Fibroblast of skin of back (primary cell): ENCODE measurements around the gene DAAM2.

Experiments used
- DNase-seq: peaks from one replicate; pipeline ENCODE4 v3.0.0-alpha.2; 2013

Gene DAAM2

GRCh38 chr6:39934131-39934757 is 142.1 kb downstream of the DAAM2 start, which contains the start of gene MOCS1:
MOCS1 (minus strand) TSS chr6:39934462; CDS start chr6:39934417, 45 bp downstream.
- peak; percentile 72 for DNase-seq

- DNase-seq = no peak
Observed at GRCh38 chr6:39935241-39935640, 143.1 kb downstream of the DAAM2 start.

DNA sequence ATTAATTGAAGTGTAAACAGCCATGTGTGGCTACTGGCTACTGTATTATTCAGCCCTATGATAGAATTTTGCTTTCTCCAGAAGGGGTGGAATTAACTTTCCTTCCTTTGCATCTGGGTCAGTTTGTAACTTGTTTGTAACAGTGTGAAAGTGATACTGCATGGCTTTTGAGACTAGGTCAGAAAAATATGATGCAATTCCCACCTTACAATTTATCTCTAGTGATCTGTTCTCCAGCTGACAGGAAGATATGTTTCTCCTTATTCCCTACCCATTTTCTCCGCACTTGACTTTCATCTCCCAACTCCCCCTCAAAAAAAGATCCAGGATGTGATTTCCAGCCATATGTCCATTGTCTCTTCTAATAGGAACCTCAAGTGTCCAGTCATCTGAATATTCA is 144.7 kb downstream of the DAAM2 start:
- DNase-seq = no peak

DNA sequence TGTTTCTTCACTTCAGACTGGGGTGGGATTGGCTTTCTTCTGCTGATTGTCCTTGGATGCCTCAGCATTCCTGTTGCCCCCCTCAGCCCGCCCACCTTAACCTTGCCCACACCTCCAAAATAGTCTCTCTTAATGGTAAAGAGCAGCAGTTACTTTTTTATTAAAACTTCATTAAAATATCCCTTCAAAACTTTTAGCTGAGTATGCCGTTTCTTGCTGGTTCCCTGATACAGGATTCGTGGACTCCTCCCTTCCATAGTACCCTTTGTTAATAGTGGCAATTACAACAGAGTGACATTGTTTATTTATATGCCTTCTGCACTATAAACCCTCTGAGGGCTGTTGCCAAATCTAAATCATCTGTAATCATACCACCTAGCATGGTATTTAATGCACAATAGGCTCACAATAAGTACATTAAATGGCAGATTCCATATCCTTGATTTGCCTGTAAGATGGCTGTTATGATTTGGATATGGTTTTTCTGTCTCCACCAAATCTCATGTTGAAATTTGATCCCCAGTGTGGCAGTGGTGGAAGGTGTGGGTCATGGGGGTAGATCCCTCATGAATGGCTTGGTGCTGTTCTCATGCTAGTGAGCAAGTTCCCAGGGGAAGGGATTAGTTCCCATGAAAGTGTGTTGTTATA is 145.6 kb downstream of the DAAM2 start:
- no peak for DNase-seq

DNA sequence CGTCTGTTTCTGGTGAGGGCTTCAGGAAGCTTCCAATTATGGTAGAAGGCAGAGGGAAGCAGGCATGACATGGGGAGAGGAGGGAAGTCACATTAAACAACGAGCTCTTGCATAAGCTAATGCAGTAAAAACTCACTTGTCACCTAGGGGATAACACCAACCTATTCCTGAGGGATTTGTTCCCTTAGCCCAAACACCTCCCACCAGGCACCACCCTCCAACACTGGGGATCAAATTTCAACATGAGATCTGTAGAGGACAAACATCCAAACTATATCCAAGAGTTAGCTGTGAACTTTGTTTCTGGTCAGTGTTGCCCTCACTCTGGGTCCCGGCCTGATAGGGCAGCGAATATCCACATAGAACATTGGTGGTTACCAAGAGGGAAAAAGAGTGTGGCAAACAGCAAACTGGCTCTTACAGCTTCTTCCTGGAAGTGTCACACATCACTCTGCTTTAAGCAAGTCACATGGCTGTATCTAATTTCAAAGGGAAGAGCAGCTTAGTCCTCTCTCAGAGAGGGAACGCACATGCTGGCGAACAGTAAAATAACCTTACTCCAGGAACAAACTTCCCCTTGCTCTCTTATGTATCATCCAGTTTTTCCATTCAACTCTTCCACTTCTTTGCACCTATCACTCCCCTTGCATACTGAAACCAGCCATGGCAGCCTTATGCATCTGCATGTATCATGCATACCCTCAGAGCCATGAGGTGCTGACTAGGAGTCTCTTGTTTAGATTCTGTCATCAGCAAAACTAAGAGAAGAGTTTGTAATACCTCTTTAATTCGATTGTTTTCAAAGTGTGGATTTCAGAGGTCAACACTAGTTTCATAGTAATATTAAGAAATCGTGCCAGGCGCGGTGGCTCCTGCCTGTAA is 146.8 kb downstream of the DAAM2 start:
- no peak for DNase-seq

DNA sequence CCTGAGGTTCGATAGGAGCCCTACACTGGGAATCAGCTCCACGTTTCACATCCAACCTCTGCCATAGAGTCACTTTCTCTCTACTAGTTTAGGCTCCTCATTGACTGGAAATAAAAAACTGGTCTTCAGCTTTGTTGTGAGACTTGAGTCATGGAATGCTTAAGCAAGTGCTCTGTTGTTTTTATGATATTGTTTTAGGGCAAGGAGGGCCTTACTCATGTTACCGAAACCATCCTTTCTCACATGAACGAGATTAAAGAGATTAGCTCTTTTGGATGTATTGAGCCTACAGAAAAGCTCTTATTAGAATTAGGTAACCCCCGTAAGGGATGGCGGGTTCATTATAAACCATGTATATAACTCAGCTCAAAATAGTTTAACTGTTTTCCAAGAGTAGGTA is 149.0 kb downstream of the DAAM2 start:
- peak; percentile 51 for DNase-seq

- DNase-seq = no peak
Observed at GRCh38 chr6:39941820-39942219, 149.6 kb downstream of the DAAM2 start.

DNA sequence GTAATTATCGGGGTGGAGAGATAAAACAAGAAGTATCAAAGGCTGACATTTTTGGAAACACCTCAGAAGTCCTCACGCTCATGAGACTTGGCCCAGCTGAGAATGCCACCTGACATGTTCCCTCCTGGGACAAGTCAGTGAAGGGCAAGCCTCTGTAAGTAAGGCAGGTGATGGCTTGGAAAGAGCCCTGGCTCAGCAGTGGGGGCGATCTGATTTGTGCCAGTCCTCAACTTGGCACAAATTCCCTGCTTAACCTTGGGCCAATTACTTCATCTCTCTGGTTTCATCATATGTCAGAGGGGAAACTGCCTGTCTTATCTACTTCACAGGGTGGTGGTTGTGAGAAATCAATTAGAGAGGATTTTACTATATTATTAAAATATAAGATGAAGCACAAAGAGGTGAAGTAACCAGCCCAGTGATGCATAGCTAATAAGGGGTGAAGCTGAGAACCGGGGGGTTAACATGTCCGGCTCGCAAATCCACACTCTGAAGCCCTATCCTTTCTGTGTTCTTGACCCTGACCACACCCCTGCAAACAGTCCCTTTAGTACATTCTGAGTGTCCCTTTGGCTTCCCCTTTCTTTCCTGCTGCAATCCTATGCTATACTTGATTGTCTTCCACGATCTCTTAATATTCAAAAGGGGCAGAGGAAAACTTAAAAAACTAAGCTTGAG is 150.9 kb downstream of the DAAM2 start:
- no peak for DNase-seq

DNA sequence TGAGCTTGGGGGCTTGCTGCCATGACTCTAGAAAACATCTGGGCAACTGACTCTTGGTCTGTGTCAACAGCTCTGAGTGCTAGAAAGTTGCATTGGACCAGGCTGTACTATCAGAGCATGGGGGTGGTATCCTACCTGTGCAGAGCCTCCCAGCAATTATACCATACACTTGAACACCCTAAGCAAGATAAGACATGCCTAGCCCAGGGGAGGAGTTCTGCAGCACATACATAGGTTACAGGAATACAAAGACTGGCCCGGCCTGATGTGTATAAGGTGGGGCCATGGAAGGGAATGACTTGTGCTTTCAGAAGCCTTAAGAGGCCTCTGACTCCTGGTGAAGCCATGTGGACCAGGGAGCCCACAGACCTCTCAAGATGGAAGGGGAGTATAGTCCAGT is 153.4 kb downstream of the DAAM2 start:
- no peak for DNase-seq

GRCh38 chr6:39947611-39948068 is 155.5 kb downstream of the DAAM2 start:
- DNase-seq = no peak

DNA sequence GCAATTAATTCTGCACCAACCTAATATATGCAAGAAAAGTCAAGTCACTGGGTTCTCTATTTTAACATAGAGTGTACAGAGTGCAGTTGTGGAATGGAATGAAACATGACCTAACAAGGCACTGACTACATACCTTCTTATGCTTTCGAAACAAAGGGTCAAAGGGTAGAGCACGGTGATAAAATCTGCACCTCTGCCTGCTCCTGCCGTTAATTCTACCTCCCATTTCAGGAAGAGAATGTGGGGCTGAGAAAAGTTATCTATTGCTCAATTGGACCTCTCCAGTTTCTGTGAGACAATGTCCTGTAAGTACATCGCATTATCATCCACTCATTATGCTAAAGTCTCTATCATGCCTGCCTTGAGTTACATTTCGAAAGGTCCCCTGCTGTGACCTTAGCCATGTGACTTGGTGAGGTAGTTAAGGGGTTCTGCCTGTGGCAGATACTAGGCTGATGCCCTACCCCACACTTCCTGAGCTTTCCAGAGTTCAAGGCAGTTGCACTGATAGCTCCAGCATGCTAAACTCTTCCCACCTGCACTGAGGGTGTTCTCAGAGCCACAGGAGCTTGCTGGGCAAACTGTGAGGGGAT is 156.1 kb downstream of the DAAM2 start:
- no peak for DNase-seq

- DNase-seq = no peak
Observed at GRCh38 chr6:39950125-39950720, 158.0 kb downstream of the DAAM2 start.

GRCh38 chr6:39951191-39951590 is 159.0 kb downstream of the DAAM2 start:
- DNase-seq = no peak

- DNase-seq = no peak
Observed at GRCh38 chr6:39951716-39952115, 159.5 kb downstream of the DAAM2 start.

- DNase-seq = no peak
Observed at GRCh38 chr6:39952167-39952566, 160.0 kb downstream of the DAAM2 start.

- DNase-seq = no peak
Observed at GRCh38 chr6:39953076-39953618, 161.0 kb downstream of the DAAM2 start.
